ENCODE measurements around the gene GLE1.

The GLE1 gene, protein sequence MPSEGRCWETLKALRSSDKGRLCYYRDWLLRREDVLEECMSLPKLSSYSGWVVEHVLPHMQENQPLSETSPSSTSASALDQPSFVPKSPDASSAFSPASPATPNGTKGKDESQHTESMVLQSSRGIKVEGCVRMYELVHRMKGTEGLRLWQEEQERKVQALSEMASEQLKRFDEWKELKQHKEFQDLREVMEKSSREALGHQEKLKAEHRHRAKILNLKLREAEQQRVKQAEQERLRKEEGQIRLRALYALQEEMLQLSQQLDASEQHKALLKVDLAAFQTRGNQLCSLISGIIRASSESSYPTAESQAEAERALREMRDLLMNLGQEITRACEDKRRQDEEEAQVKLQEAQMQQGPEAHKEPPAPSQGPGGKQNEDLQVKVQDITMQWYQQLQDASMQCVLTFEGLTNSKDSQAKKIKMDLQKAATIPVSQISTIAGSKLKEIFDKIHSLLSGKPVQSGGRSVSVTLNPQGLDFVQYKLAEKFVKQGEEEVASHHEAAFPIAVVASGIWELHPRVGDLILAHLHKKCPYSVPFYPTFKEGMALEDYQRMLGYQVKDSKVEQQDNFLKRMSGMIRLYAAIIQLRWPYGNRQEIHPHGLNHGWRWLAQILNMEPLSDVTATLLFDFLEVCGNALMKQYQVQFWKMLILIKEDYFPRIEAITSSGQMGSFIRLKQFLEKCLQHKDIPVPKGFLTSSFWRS

GRCh38 chr9:128504485-128505413 is at the start of gene GLE1:
Gene GLE1 (plus strand): TSS chr9:128504719. CDS start chr9:128504806, 87 bp downstream.
- H3K4me3 ChIP-seq (ENCODE audit: insufficient read length, low read depth): peak within 1 kb of the TSS; percentile 92
- H3K36me3 ChIP-seq (ENCODE audit: insufficient read depth, insufficient read length, low read length): peaks cover 36% of the 10 kb centered on the region
- peak; percentile 94 for DNase-seq (ENCODE audit: low read depth, low spot score)
- H3K27me3 ChIP-seq (ENCODE audit: insufficient read depth, insufficient read length): no peaks in the 10 kb centered on the region
- H3K9ac ChIP-seq (ENCODE audit: insufficient read length, low read depth): peak within 1 kb of the TSS; percentile 96
- no peak for TF ChIP-seq ZNF274 (IDR thresholded peaks at IDR 0.05; ENCODE audit: low read depth, low read length)
- peaks cover 5% of the 10 kb centered on the region for H3K4me1 ChIP-seq (ENCODE audit: insufficient read depth, insufficient read length)
- no peaks in the 10 kb centered on the region for H3K9me3 ChIP-seq (ENCODE audit: insufficient read depth, low read length)

DNA sequence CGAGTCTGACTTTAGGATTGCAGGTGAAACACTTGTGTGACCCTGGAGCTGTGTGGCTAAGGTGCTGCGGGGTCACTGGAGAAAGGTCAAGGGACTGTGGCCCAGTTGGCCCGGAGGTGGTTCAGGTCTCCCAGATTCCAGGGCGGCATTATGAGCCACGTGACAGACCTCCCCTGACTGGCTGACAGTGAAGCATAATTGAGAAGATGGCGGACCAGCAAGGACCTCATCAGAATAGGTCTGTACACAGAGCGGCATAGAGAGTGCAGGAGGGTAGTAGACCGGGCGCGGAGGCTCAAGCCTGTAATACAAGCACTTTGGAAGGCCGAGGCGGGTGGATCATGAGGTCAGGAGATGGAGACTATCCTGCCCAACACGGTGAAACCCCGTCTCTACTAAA is 49.5 kb upstream of the GLE1 start:
- no peak overlapping the region for H3K4me3 ChIP-seq (ENCODE audit: insufficient read length, low read depth)
- peaks cover 11% of the 10 kb centered on the region for H3K36me3 ChIP-seq (ENCODE audit: insufficient read depth, insufficient read length, low read length)
- TF ChIP-seq SUZ12 (IDR thresholded peaks at IDR 0.05; ENCODE audit: extremely low read depth, insufficient read depth, insufficient read length) (no peak), ZNF274 (IDR thresholded peaks at IDR 0.05; ENCODE audit: low read depth, low read length) (no peak), YY1 (IDR thresholded peaks at IDR 0.05; ENCODE audit: insufficient read depth, insufficient read length) (no peak)
- H3K9me3 ChIP-seq (ENCODE audit: insufficient read depth, low read length): no peaks in the 10 kb centered on the region
- H3K27me3 ChIP-seq (ENCODE audit: insufficient read depth, insufficient read length): peaks cover 16% of the 10 kb centered on the region
- H3K9ac ChIP-seq (ENCODE audit: insufficient read length, low read depth): no peak overlapping the region
- no peak for DNase-seq (ENCODE audit: low read depth, low spot score)
- peaks cover 7% of the 10 kb centered on the region for H3K4me1 ChIP-seq (ENCODE audit: insufficient read depth, insufficient read length)

DNA sequence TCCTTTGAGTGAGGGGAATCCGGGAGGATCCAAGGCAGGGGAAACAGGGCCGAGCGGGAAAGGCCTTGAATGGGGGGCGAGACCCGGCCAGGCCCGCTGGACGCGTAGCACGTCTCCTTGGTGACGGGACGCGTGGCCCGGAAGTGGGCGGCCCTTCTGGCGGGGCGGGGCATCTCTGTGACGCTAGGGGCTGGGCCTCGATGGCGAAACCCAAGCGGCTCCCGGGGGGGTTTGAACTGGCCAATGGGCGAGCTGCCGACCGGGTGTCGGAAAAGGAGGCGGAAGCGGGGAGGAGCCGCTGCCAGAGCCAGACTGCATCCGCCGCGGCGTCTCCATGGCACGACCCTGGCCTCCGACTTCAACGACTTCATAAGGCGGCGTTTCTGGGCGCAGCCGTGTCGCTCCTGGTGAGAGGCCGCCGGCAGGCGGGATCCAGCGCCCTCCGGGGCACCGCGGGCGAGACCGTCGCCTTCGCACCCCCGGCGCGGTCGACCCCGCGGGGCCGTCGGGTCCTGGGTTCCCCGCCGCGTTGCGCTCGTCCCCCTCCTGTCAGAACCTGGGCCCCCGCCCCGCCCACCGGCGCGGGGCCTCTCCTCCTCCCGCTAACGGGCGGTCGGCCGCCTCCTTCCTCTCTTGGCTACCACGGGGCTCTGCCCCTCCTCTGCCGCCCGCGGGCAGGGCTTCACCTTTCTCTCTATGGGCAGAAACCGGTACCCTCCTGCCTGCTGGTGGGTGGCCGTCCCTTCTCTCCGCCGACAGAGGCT is 48.5 kb upstream of the GLE1 start, which contains the start of gene ODF2:
TSS of gene ODF2 (plus strand) at position 158 of the 764 bp plus-strand sequence. CDS start at position 244, 86 bp downstream.
- H3K9ac ChIP-seq (ENCODE audit: insufficient read length, low read depth): peak within 1 kb of the TSS; percentile 84

GRCh38 chr9:128456613-128457061 is 47.9 kb upstream of the GLE1 start:
- TF ChIP-seq YY1 (IDR thresholded peaks at IDR 0.05; ENCODE audit: insufficient read depth, insufficient read length): no peak
- no peak for TF ChIP-seq SUZ12 (IDR thresholded peaks at IDR 0.05; ENCODE audit: extremely low read depth, insufficient read depth, insufficient read length)
- no peak for TF ChIP-seq ZNF274 (IDR thresholded peaks at IDR 0.05; ENCODE audit: low read depth, low read length)
- H3K4me3 ChIP-seq (ENCODE audit: insufficient read length, low read depth): peak overlapping the region; percentile 90

More for the DNA sequence above, 48.5 kb upstream of the GLE1 start, which contains the start of gene ODF2:
- Histone ChIP-seq H3K27me3 (ENCODE audit: insufficient read depth, insufficient read length) (peaks cover 21% of the 10 kb centered on the region), H3K9me3 (ENCODE audit: insufficient read depth, low read length) (no peaks in the 10 kb centered on the region), H3K4me1 (ENCODE audit: insufficient read depth, insufficient read length) (peaks cover 7% of the 10 kb centered on the region), H3K36me3 (ENCODE audit: insufficient read depth, insufficient read length, low read length) (peaks cover 21% of the 10 kb centered on the region), H3K4me3 (ENCODE audit: insufficient read length, low read depth) (peak within 1 kb of the TSS; percentile 90)
- TF ChIP-seq YY1 (IDR thresholded peaks at IDR 0.05; ENCODE audit: insufficient read depth, insufficient read length): no peak
- TF ChIP-seq ZNF274 (IDR thresholded peaks at IDR 0.05; ENCODE audit: low read depth, low read length): no peak
- no peak for TF ChIP-seq SUZ12 (IDR thresholded peaks at IDR 0.05; ENCODE audit: extremely low read depth, insufficient read depth, insufficient read length)
- peak; percentile 97 for DNase-seq (ENCODE audit: low read depth, low spot score)

DNA sequence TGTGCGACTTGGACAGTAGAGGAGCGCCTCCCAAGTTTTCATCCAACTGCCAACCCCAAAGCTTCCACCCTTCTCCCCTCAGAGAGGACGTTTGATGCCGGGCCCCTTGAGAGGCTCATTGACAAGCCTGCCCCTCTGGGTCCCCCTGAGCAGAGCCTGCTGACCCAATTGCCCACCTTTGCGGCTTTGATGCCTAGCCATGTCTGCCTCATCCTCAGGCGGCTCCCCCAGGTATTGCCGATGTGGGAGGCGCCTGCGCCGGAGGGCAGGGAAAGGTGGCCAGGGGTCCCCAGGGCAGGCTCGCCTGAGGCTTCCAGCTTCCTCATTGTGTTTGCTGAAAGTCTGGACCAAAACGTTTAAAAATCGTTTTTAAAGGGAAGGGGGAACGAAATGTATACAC is 47.3 kb upstream of the GLE1 start:
- TF ChIP-seq SUZ12 (IDR thresholded peaks at IDR 0.05; ENCODE audit: extremely low read depth, insufficient read depth, insufficient read length) (no peak), ZNF274 (IDR thresholded peaks at IDR 0.05; ENCODE audit: low read depth, low read length) (no peak), YY1 (IDR thresholded peaks at IDR 0.05; ENCODE audit: insufficient read depth, insufficient read length) (no peak)
- H3K36me3 ChIP-seq (ENCODE audit: insufficient read depth, insufficient read length, low read length): peaks cover 28% of the 10 kb centered on the region
- H3K4me1 ChIP-seq (ENCODE audit: insufficient read depth, insufficient read length): peaks cover 5% of the 10 kb centered on the region
- H3K27me3 ChIP-seq (ENCODE audit: insufficient read depth, insufficient read length): peaks cover 21% of the 10 kb centered on the region
- H3K9me3 ChIP-seq (ENCODE audit: insufficient read depth, low read length): no peaks in the 10 kb centered on the region
- peak overlapping the region; percentile 90 for H3K4me3 ChIP-seq (ENCODE audit: insufficient read length, low read depth)
- H3K9ac ChIP-seq (ENCODE audit: insufficient read length, low read depth): peak overlapping the region; percentile 16
- DNase-seq (ENCODE audit: low read depth, low spot score): no peak

More at GRCh38 chr9:128456613-128457061, 47.9 kb upstream of the GLE1 start:
- no peaks in the 10 kb centered on the region for H3K9me3 ChIP-seq (ENCODE audit: insufficient read depth, low read length)
- no peak for DNase-seq (ENCODE audit: low read depth, low spot score)
- H3K36me3 ChIP-seq (ENCODE audit: insufficient read depth, insufficient read length, low read length): peaks cover 24% of the 10 kb centered on the region
- H3K9ac ChIP-seq (ENCODE audit: insufficient read length, low read depth): peak overlapping the region; percentile 84
- peaks cover 21% of the 10 kb centered on the region for H3K27me3 ChIP-seq (ENCODE audit: insufficient read depth, insufficient read length)
- H3K4me1 ChIP-seq (ENCODE audit: insufficient read depth, insufficient read length): peaks cover 7% of the 10 kb centered on the region

- Histone ChIP-seq H3K4me3 (ENCODE audit: insufficient read length, low read depth) (no peak overlapping the region), H3K27me3 (ENCODE audit: insufficient read depth, insufficient read length) (peaks cover 21% of the 10 kb centered on the region), H3K36me3 (ENCODE audit: insufficient read depth, insufficient read length, low read length) (peaks cover 39% of the 10 kb centered on the region), H3K9me3 (ENCODE audit: insufficient read depth, low read length) (no peaks in the 10 kb centered on the region), H3K4me1 (ENCODE audit: insufficient read depth, insufficient read length) (peaks cover 5% of the 10 kb centered on the region), H3K9ac (ENCODE audit: insufficient read length, low read depth) (no peak overlapping the region)
- DNase-seq (ENCODE audit: low read depth, low spot score): no peak
- TF ChIP-seq YY1 (IDR thresholded peaks at IDR 0.05; ENCODE audit: insufficient read depth, insufficient read length): no peak
- TF ChIP-seq ZNF274 (IDR thresholded peaks at IDR 0.05; ENCODE audit: low read depth, low read length): no peak
- no peak for TF ChIP-seq SUZ12 (IDR thresholded peaks at IDR 0.05; ENCODE audit: extremely low read depth, insufficient read depth, insufficient read length)
Measured at GRCh38 chr9:128459011-128459410, 45.5 kb upstream of the GLE1 start.
